HepG2 (cell line): ENCODE measurements around the gene CREG1. TPM values are rescaled to one million over a fixed set of nuclear protein-coding genes. Genes with fewer than 3 reads are reported as not detected.

Experiments
- ATAC-seq: fragments of 200-7000 bp; cut with Tn5 transposase; 3 replicates; pipeline ENCODE4 v1.9.1; 2020; ENCODE audit warnings: mild to moderate bottlenecking, moderate library complexity
- BruUV-seq: library from RNA; stranded (reverse); fragments of 400-500 nt; replicated peaks from 2 replicates; lab custom pipeline; 2021; lab: Mats Ljungman, UMichigan
- CTCF ChIA-PET: fragments of 300-600 bp; formaldehyde crosslinking; extraction: SDS; loops from one replicate; lab custom pipeline; 2021; ENCODE audit warnings: low total read pairs, inconsistent platforms, low intra/inter-chr PET ratio; lab: Yijun Ruan, JAX
- POLR2A ChIA-PET: fragments of 350-600 bp; sonication (Branson Sonifier 250); formaldehyde crosslinking; loops from one replicate; lab custom pipeline; 2020; ENCODE audit warnings: antibody characterized with exemption, inconsistent platforms; lab: Yijun Ruan, JAX
- DNase-seq: peaks from one replicate; pipeline ENCODE4 v3.0.0-alpha.2; 2015; ENCODE audit warnings: low spot score
- FAIRE-seq: peaks from 3 replicates; lab custom pipeline; 2011; peaks lifted over from hg19 to GRCh38; lab: Jason Lieb, UNC
- H2AFZ ChIP-seq: one replicate; pipeline ENCODE4 v1.6.1; 2011; ENCODE audit warnings: low read length, inconsistent platforms
- H3K27ac ChIP-seq: fragments of 300-600 bp; 3 replicates; pipeline ENCODE4 v1.8.0; 2011; ENCODE audit warnings: mixed run types, mild to moderate bottlenecking, mixed read lengths, low read length, inconsistent platforms; ENCODE audit not compliant: insufficient read depth; ENCODE audit errors: extremely low read length
- H3K27me3 ChIP-seq, 2 experiments: fragments of 200-600 bp in 1 of 2; 2 replicates in 1 of 2; 3 replicates in 1 of 2; pipeline versions ENCODE4 v1.6.0 to v1.8.0; 2011; ENCODE audit warnings: low read length in 2 of 2, mild to moderate bottlenecking in 2 of 2, moderate library complexity in 2 of 2, inconsistent platforms in 1 of 2; ENCODE audit not compliant: insufficient read depth in 2 of 2, control insufficient read depth in 1 of 2
- H3K36me3 ChIP-seq, 2 experiments: fragments of 200-600 bp in 1 of 2; replicated peaks in 1 of 2; 2 replicates in 1 of 2; 3 replicates in 1 of 2; pipeline versions ENCODE4 v1.5.1 to v1.8.0; 2011; ENCODE audit warnings: low read length in 2 of 2, inconsistent platforms in 1 of 2; ENCODE audit not compliant: insufficient read depth in 2 of 2, control insufficient read depth in 1 of 2
- H3K4me1 ChIP-seq: 2 replicates; pipeline ENCODE4 v1.5.1; 2012; ENCODE audit warnings: low read length, inconsistent platforms; ENCODE audit not compliant: insufficient read depth
- H3K4me2 ChIP-seq: 2 replicates; pipeline ENCODE4 v1.6.0; 2011; ENCODE audit warnings: low read depth, low read length, inconsistent platforms
- H3K4me3 ChIP-seq, 3 experiments: fragments of 200-600 bp in 1 of 3; sonication (generic), shearing (Covaris generic) in 1 of 3; replicated peaks in 1 of 3; 2 replicates each; pipeline ENCODE4 v1.5.1; 2011 to 2016; ENCODE audit warnings: low read length in 3 of 3, inconsistent platforms in 2 of 3, low read depth in 2 of 3, mild to moderate bottlenecking in 2 of 3, control low read depth in 1 of 3, mixed read lengths in 1 of 3; ENCODE audit not compliant: insufficient read depth in 1 of 3
- H3K79me2 ChIP-seq: one replicate; pipeline ENCODE4 v1.6.1; 2011; ENCODE audit warnings: low read length, inconsistent platforms; ENCODE audit not compliant: insufficient read depth
- H3K9ac ChIP-seq: 2 replicates; pipeline ENCODE4 v1.6.0; 2011; ENCODE audit warnings: mild to moderate bottlenecking, low read depth, low read length, inconsistent platforms; ENCODE audit not compliant: insufficient read depth
- H3K9me3 ChIP-seq: 2 replicates; pipeline ENCODE4 v1.5.1; 2012; ENCODE audit warnings: mild to moderate bottlenecking, low read length
- H4K20me1 ChIP-seq: 2 replicates; pipeline ENCODE4 v1.6.0; 2011; ENCODE audit warnings: inconsistent platforms, mild to moderate bottlenecking, low read length, moderate library complexity; ENCODE audit not compliant: insufficient read depth
- GATA4 ChIP-seq: sonication (generic); IDR thresholded peaks from 2 replicates; pipeline ENCODE4 v1.6.1; 2016; ENCODE audit warnings: antibody characterized with exemption, low read depth, borderline replicate concordance
- GPN1 ChIP-seq: sonication (generic); formaldehyde crosslinking; IDR thresholded peaks from 2 replicates; pipeline ENCODE4 v1.5.1; 2020; ENCODE audit warnings: missing genetic modification reagents, borderline replicate concordance
- KIAA2018 ChIP-seq: sonication (generic); formaldehyde crosslinking; IDR thresholded peaks from 2 replicates; pipeline ENCODE4 v1.5.0; 2020; ENCODE audit warnings: mild to moderate bottlenecking, missing genetic modification reagents, borderline replicate concordance
- NR2C2 ChIP-seq: sonication (generic); formaldehyde crosslinking; IDR thresholded peaks from 2 replicates; pipeline ENCODE4 v1.4.0; 2020; ENCODE audit warnings: missing genetic modification reagents, mild to moderate bottlenecking, moderate library complexity, borderline replicate concordance
- RELA ChIP-seq: sonication (generic); formaldehyde crosslinking; IDR thresholded peaks from 2 replicates; pipeline ENCODE4 v1.4.0; 2020; ENCODE audit warnings: missing genetic modification reagents
- YEATS2 ChIP-seq: sonication (generic); formaldehyde crosslinking; IDR thresholded peaks from 2 replicates; pipeline ENCODE4 v1.4.0; 2020; ENCODE audit warnings: missing genetic modification reagents, borderline replicate concordance
- ZBTB7B ChIP-seq: sonication (generic); formaldehyde crosslinking; IDR thresholded peaks from 2 replicates; pipeline ENCODE4 v1.4.0; 2020; ENCODE audit warnings: missing genetic modification reagents
- ZNF503 ChIP-seq: sonication (generic); formaldehyde crosslinking; IDR thresholded peaks from 2 replicates; pipeline ENCODE4 v1.4.0; 2020; ENCODE audit warnings: missing genetic modification reagents
- WGBS: methylation state at CpG from one replicate; pipeline ENCODE4 v1.1.6; 2017; ENCODE audit warnings: low lambda C conversion rate; 5-methylcytosine and 5-hydroxymethylcytosine counted together
- in situ Hi-C: cut with HindIII; loops from 2 replicates; pipeline ENCODE4 v1.10.0; 2017; ENCODE audit warnings: low pct_unique_long_range_greater_than_20kb; ENCODE audit not compliant: extremely low pct_ligation_motif_present
- intact Hi-C: fragments of 100-400 bp; cut with micrococcal nuclease; formaldehyde crosslinking; loops from one replicate; pipeline ENCODE4 v1.10.0; 2022; ENCODE audit not compliant: unreplicated experiment
- polyA plus RNA-seq, 8 experiments: library from polyadenylated mRNA; depleted of rRNA in 3 of 8; stranded (reverse) in 7 of 8; unstranded in 1 of 8; fragments of >200 nt; fragmentation: Illumina TruSeq in 4 of 8; extraction: Trizol in 4 of 8; gene quantifications; 2 replicates each; pipeline versions ENCODE4 v1.2.1 to v1.2.3, GENCODE V29; 2011 to 2016; ENCODE audit warnings: low read depth in 4 of 8, missing spikeins in 1 of 8, mixed read lengths in 1 of 8; ENCODE audit not compliant: insufficient read depth in 1 of 8
- total RNA-seq, 5 experiments: library from RNA; depleted of rRNA; stranded (reverse); fragments of >200 nt; fragmentation: Illumina TruSeq; extraction: Trizol; gene quantifications; 2 replicates each; pipeline ENCODE4 v1.2.3, GENCODE V29; 2016; ENCODE audit warnings: low read depth in 1 of 5

The CREG1 gene
- total and polyA plus RNA-seq, 2 of the 13 experiments (the other 11 are each of a cell fraction or from before 2014, with no cell fraction given) = 31.3 to 33.5 TPM

- Histone ChIP-seq H3K27ac (no peak overlapping the region), H2AFZ (no peak overlapping the region), H4K20me1 (no peaks in the 10 kb centered on the region), H3K4me3 (no peak overlapping the region), H3K9ac (no peak overlapping the region), H3K27me3 (peaks cover 0 to 15% of the 10 kb centered on the region in 2 experiments; a peak in 1 of 5 replicates), H3K9me3 (no peaks in the 10 kb centered on the region), H3K79me2 (no peaks in the 10 kb centered on the region), H3K36me3 (no peaks in the 10 kb centered on the region), H3K4me1 (0 out of 2 replicates have a peak, but pooled peaks cover under 1% of the 10 kb centered on the region), H3K4me2 (no peak overlapping the region)
- DNase-seq = no peak
- ATAC-seq = no peak
- intact Hi-C loops (no loop called here), in situ Hi-C loops (no loop called here)
- no peak for FAIRE-seq
- ChIA-PET CTCF (no interaction called here), POLR2A (no interaction called here)
- TF ChIP-seq NR2C2 (CRISPR knock-in tag) (no peak), ZNF503 (CRISPR knock-in tag) (no peak)
- no TSS peak for BruUV-seq
- WGBS = 34% methylated on average over 5 of the region's 5 CpGs
These were observed 14.1 kb upstream of the CREG1 start for GRCh38 chr1:167567663-167568062.

GRCh38 chr1:167566766-167567165, 13.2 kb upstream of the CREG1 start:
- Histone ChIP-seq H4K20me1 (no peaks in the 10 kb centered on the region), H3K36me3 (no peaks in the 10 kb centered on the region), H3K4me2 (no peak overlapping the region), H3K27me3 (peaks cover 0 to 18% of the 10 kb centered on the region in 2 experiments; a peak in 1 of 5 replicates), H3K79me2 (no peaks in the 10 kb centered on the region), H3K4me1 (no peaks in the 10 kb centered on the region), H3K9me3 (no peaks in the 10 kb centered on the region), H3K27ac (no peak overlapping the region), H3K9ac (no peak overlapping the region), H3K4me3 (no peak overlapping the region), H2AFZ (no peak overlapping the region)
- intact Hi-C loops (no loop called here), in situ Hi-C loops (no loop called here)
- 3% methylated on average over 3 of the region's 3 CpGs for WGBS
- DNase-seq (no peak), FAIRE-seq (no peak), ATAC-seq (no peak)
- CTCF ChIA-PET = no interaction called here
- no TSS peak for BruUV-seq
- POLR2A ChIA-PET = no interaction called here
- TF ChIP-seq YEATS2 (CRISPR knock-in tag) (no peak), ZBTB7B (CRISPR knock-in tag) (no peak), GPN1 (CRISPR knock-in tag) (no peak), RELA (CRISPR knock-in tag) (no peak), GATA4 (no peak), KIAA2018 (CRISPR knock-in tag) (no peak)
